T-helper 2 cell (primary cell): ENCODE data around the gene XRCC1.
A peak's percentile ranks its signal among the peaks of the same experiment; 100 is the strongest.
"Not testable (repeated sequence)": the region's sequence is repeated elsewhere in the genome, so short reads cannot be mapped to it uniquely, and the experiment has no call there.

Experiments used
- DNase-seq, 5 experiments: peaks; one replicate each; pipeline versions ENCODE4 v3.0.0 to v3.0.0-alpha.2; 2012 to 2022

Gene XRCC1

GRCh38 chr19:43519436-43520088 lies 55.8 kb downstream of the XRCC1 start:
- peak; percentile 55 to 76 (median 70) for DNase-seq

GRCh38 chr19:43518051-43518450 lies 57.3 kb downstream of the XRCC1 start:
- no peak for DNase-seq

GRCh38 chr19:43512399-43512798 lies 62.9 kb downstream of the XRCC1 start:
- DNase-seq = not testable (repeated sequence)

GRCh38 chr19:43511324-43511723 lies 64.0 kb downstream of the XRCC1 start:
- DNase-seq = no peak

- no peak for DNase-seq
These were observed 64.6 kb downstream of the XRCC1 start for GRCh38 chr19:43510713-43511112.

GRCh38 chr19:43507880-43508279 lies 67.4 kb downstream of the XRCC1 start:
- DNase-seq = no peak

GRCh38 chr19:43506629-43507028 lies 68.7 kb downstream of the XRCC1 start:
- no peak for DNase-seq

GRCh38 chr19:43505941-43506340 lies 69.4 kb downstream of the XRCC1 start:
- DNase-seq = peak in 1 of 5 experiments; percentile 67

GRCh38 chr19:43505186-43505456 lies 70.2 kb downstream of the XRCC1 start:
- no peak for DNase-seq

GRCh38 chr19:43504426-43505185 lies 70.7 kb downstream of the XRCC1 start, which contains the start of gene PHLDB3:
TSS of gene PHLDB3 (minus strand) at chr19:43504746. CDS start at chr19:43504118, 628 bp downstream.
- DNase-seq = peak; percentile 21 to 67 (median 23)

GRCh38 chr19:43503501-43504425 lies 71.6 kb downstream of the XRCC1 start:
- DNase-seq = peak; percentile 93 to 99 (median 98)

- no peak for DNase-seq
These were observed 72.8 kb downstream of the XRCC1 start for GRCh38 chr19:43502419-43502976.

GRCh38 chr19:43501661-43502418 lies 73.5 kb downstream of the XRCC1 start:
- DNase-seq = no peak

GRCh38 chr19:43499042-43499441 lies 76.3 kb downstream of the XRCC1 start:
- DNase-seq = no peak

GRCh38 chr19:43498233-43498842 lies 77.0 kb downstream of the XRCC1 start:
- no peak for DNase-seq

GRCh38 chr19:43496960-43497359 lies 78.4 kb downstream of the XRCC1 start:
- DNase-seq = no peak

- no peak for DNase-seq
These were observed 80.2 kb downstream of the XRCC1 start for GRCh38 chr19:43495082-43495481.
